Fibroblast of upper back skin (primary cell): Measurements from ENCODE around the gene MYOC.
"Not testable (repeated sequence)": the region's sequence is repeated elsewhere in the genome, so short reads cannot be mapped to it uniquely, and the experiment has no call there.

Experiments used
- DNase-seq: peaks from one replicate; pipeline ENCODE4 v3.0.0-alpha.2; 2013

The MYOC gene

DNA sequence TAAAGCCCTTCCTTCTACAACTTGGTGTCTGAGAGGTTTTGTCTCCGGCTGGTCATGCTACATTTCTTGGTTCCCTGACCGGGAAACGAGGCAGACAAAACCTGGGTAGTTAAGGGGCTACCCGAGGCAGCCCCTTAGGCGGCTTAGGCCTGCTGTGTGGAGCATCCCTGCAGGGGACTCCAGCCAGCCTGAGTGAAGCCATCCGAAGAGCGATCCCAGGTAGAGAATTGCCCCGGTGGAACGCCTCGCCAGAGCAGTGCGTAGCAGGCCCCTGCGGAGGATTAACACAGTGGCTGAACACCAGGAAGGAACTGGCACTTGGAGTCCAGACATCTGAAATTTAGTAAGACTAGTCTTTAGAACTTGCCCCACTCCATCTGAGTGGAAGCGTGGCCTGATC lies 51.6 kb downstream of the MYOC start:
- no peak for DNase-seq

- DNase-seq, result not testable (repeated sequence)
These were observed 52.2 kb downstream of the MYOC start for GRCh38 chr1:171600310-171600709.

GRCh38 chr1:171597203-171597602 lies 55.3 kb downstream of the MYOC start:
- no peak for DNase-seq

GRCh38 chr1:171596705-171597104 lies 55.8 kb downstream of the MYOC start:
- DNase-seq, result no peak

GRCh38 chr1:171596119-171596518 lies 56.4 kb downstream of the MYOC start:
- DNase-seq, result no peak

- peak; percentile 5 for DNase-seq
These were observed 57.2 kb downstream of the MYOC start for GRCh38 chr1:171595324-171595723.

DNA sequence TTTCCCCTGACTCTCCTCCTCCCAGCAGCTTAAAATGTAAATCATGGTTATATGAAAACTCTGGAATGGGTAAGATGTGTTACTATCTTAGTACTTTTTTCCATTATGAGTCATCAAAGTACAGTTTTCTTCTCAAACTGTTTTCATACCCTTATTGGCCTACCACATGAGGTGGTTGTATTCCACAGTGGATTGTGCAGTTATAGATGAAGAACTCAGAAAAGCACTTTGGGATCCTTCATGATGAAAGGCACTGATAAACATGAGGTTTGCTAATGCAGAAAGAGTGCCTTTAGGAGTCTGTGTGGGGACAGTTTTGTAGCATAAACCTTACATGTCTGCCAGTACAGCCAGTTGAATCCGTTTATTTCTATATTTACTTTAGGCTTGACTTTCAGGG lies 62.5 kb downstream of the MYOC start:
- DNase-seq, result peak; percentile 35

DNA sequence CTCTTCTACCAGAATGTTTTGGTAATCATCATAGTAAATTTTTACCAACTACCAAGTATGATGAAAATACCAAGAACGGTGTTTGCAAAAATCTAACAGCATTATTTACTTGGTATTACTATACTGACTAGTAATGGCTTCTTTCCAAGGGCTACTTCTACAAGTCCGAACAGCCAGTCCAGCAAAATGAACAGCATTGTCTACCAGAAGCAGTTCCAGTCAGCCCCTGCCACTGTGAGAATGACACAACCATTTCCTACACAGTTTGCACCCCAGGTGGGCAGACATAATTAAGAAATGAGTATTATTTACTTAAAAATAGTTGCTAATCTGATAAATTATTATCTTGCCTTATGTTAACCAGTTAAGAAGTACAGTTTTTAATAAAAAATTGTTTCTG lies 64.3 kb downstream of the MYOC start:
- DNase-seq, result no peak

- no peak for DNase-seq
These were observed 66.8 kb downstream of the MYOC start for GRCh38 chr1:171585715-171586114.
